ENCODE measurements around the gene INPP5F.

INPP5F gene

GRCh38 chr10:119826771-119827170 lies 100.9 kb downstream of the INPP5F start:
- Histone ChIP-seq H3K27ac (ENCODE audit: low read depth, low read length) (no peak overlapping the region), H3K9ac (ENCODE audit: low read length) (no peak overlapping the region), H3K27me3 (ENCODE audit: control insufficient read depth, insufficient read depth, low read length) (no peaks in the 10 kb centered on the region), H3K36me3 (ENCODE audit: control insufficient read depth, insufficient read depth, low read length) (peaks cover 13% of the 10 kb centered on the region), H3K4me1 (ENCODE audit: control insufficient read depth, insufficient read depth, low read length) (no peaks in the 10 kb centered on the region), H3K4me3 (ENCODE audit: low read length) (no peak overlapping the region)

GRCh38 chr10:119827430-119827829 lies 101.6 kb downstream of the INPP5F start:
- H3K9ac ChIP-seq (ENCODE audit: low read length), result no peak overlapping the region
- H3K4me3 ChIP-seq (ENCODE audit: low read length), result no peak overlapping the region
- H3K27me3 ChIP-seq (ENCODE audit: control insufficient read depth, insufficient read depth, low read length), result no peaks in the 10 kb centered on the region
- H3K36me3 ChIP-seq (ENCODE audit: control insufficient read depth, insufficient read depth, low read length), result peaks cover 13% of the 10 kb centered on the region
- H3K4me1 ChIP-seq (ENCODE audit: control insufficient read depth, insufficient read depth, low read length), result no peaks in the 10 kb centered on the region
- no peak overlapping the region for H3K27ac ChIP-seq (ENCODE audit: low read depth, low read length)

- H3K4me1 ChIP-seq (ENCODE audit: control insufficient read depth, insufficient read depth, low read length), result no peaks in the 10 kb centered on the region
- H3K4me3 ChIP-seq (ENCODE audit: low read length), result no peak overlapping the region
- H3K36me3 ChIP-seq (ENCODE audit: control insufficient read depth, insufficient read depth, low read length), result peaks cover 8% of the 10 kb centered on the region
- no peak overlapping the region for H3K9ac ChIP-seq (ENCODE audit: low read length)
- no peaks in the 10 kb centered on the region for H3K27me3 ChIP-seq (ENCODE audit: control insufficient read depth, insufficient read depth, low read length)
- H3K27ac ChIP-seq (ENCODE audit: low read depth, low read length), result no peak overlapping the region
These were observed 103.6 kb downstream of the INPP5F start for GRCh38 chr10:119829429-119829828.

- Histone ChIP-seq H3K36me3 (ENCODE audit: control insufficient read depth, insufficient read depth, low read length) (peaks cover 8% of the 10 kb centered on the region), H3K9ac (ENCODE audit: low read length) (no peak overlapping the region), H3K27ac (ENCODE audit: low read depth, low read length) (no peak overlapping the region), H3K4me1 (ENCODE audit: control insufficient read depth, insufficient read depth, low read length) (no peaks in the 10 kb centered on the region), H3K4me3 (ENCODE audit: low read length) (no peak overlapping the region), H3K27me3 (ENCODE audit: control insufficient read depth, insufficient read depth, low read length) (no peaks in the 10 kb centered on the region)
These were observed 105.0 kb downstream of the INPP5F start for GRCh38 chr10:119830851-119831250.

- H3K4me1 ChIP-seq (ENCODE audit: control insufficient read depth, insufficient read depth, low read length), result no peaks in the 10 kb centered on the region
- no peaks in the 10 kb centered on the region for H3K27me3 ChIP-seq (ENCODE audit: control insufficient read depth, insufficient read depth, low read length)
- no peak overlapping the region for H3K27ac ChIP-seq (ENCODE audit: low read depth, low read length)
- H3K36me3 ChIP-seq (ENCODE audit: control insufficient read depth, insufficient read depth, low read length), result peaks cover 8% of the 10 kb centered on the region
- no peak overlapping the region for H3K9ac ChIP-seq (ENCODE audit: low read length)
- no peak overlapping the region for H3K4me3 ChIP-seq (ENCODE audit: low read length)
These were observed 105.8 kb downstream of the INPP5F start for GRCh38 chr10:119831656-119832055.

GRCh38 chr10:119832951-119833350 lies 107.1 kb downstream of the INPP5F start:
- Histone ChIP-seq H3K4me3 (ENCODE audit: low read length) (no peak overlapping the region), H3K27ac (ENCODE audit: low read depth, low read length) (no peak overlapping the region), H3K9ac (ENCODE audit: low read length) (no peak overlapping the region), H3K36me3 (ENCODE audit: control insufficient read depth, insufficient read depth, low read length) (peaks cover 8% of the 10 kb centered on the region), H3K4me1 (ENCODE audit: control insufficient read depth, insufficient read depth, low read length) (no peaks in the 10 kb centered on the region), H3K27me3 (ENCODE audit: control insufficient read depth, insufficient read depth, low read length) (no peaks in the 10 kb centered on the region)

GRCh38 chr10:119834188-119834587 lies 108.3 kb downstream of the INPP5F start:
- peaks cover 8% of the 10 kb centered on the region for H3K36me3 ChIP-seq (ENCODE audit: control insufficient read depth, insufficient read depth, low read length)
- H3K27me3 ChIP-seq (ENCODE audit: control insufficient read depth, insufficient read depth, low read length), result no peaks in the 10 kb centered on the region
- no peak overlapping the region for H3K4me3 ChIP-seq (ENCODE audit: low read length)
- H3K27ac ChIP-seq (ENCODE audit: low read depth, low read length), result no peak overlapping the region
- H3K9ac ChIP-seq (ENCODE audit: low read length), result no peak overlapping the region
- no peaks in the 10 kb centered on the region for H3K4me1 ChIP-seq (ENCODE audit: control insufficient read depth, insufficient read depth, low read length)

- Histone ChIP-seq H3K27me3 (ENCODE audit: control insufficient read depth, insufficient read depth, low read length) (no peaks in the 10 kb centered on the region), H3K27ac (ENCODE audit: low read depth, low read length) (no peak overlapping the region), H3K36me3 (ENCODE audit: control insufficient read depth, insufficient read depth, low read length) (peaks cover 31% of the 10 kb centered on the region), H3K4me3 (ENCODE audit: low read length) (no peak overlapping the region), H3K4me1 (ENCODE audit: control insufficient read depth, insufficient read depth, low read length) (no peaks in the 10 kb centered on the region), H3K9ac (ENCODE audit: low read length) (no peak overlapping the region)
These were observed 119.8 kb downstream of the INPP5F start for GRCh38 chr10:119845656-119846055.

- Histone ChIP-seq H3K27me3 (ENCODE audit: control insufficient read depth, insufficient read depth, low read length) (no peaks in the 10 kb centered on the region), H3K4me3 (ENCODE audit: low read length) (no peak overlapping the region), H3K36me3 (ENCODE audit: control insufficient read depth, insufficient read depth, low read length) (peaks cover 16% of the 10 kb centered on the region), H3K4me1 (ENCODE audit: control insufficient read depth, insufficient read depth, low read length) (no peaks in the 10 kb centered on the region), H3K27ac (ENCODE audit: low read depth, low read length) (no peak overlapping the region), H3K9ac (ENCODE audit: low read length) (no peak overlapping the region)
These were observed 123.4 kb downstream of the INPP5F start for GRCh38 chr10:119849031-119849789.

- Histone ChIP-seq H3K36me3 (ENCODE audit: control insufficient read depth, insufficient read depth, low read length) (peaks cover 10% of the 10 kb centered on the region), H3K4me3 (ENCODE audit: low read length) (no peak overlapping the region), H3K4me1 (ENCODE audit: control insufficient read depth, insufficient read depth, low read length) (no peaks in the 10 kb centered on the region), H3K27ac (ENCODE audit: low read depth, low read length) (no peak overlapping the region), H3K9ac (ENCODE audit: low read length) (no peak overlapping the region), H3K27me3 (ENCODE audit: control insufficient read depth, insufficient read depth, low read length) (no peaks in the 10 kb centered on the region)
These were observed 124.1 kb downstream of the INPP5F start for GRCh38 chr10:119849944-119850343.

- no peaks in the 10 kb centered on the region for H3K4me1 ChIP-seq (ENCODE audit: control insufficient read depth, insufficient read depth, low read length)
- H3K4me3 ChIP-seq (ENCODE audit: low read length), result no peak overlapping the region
- no peak overlapping the region for H3K27ac ChIP-seq (ENCODE audit: low read depth, low read length)
- H3K9ac ChIP-seq (ENCODE audit: low read length), result no peak overlapping the region
- H3K36me3 ChIP-seq (ENCODE audit: control insufficient read depth, insufficient read depth, low read length), result peaks cover 3% of the 10 kb centered on the region
- no peaks in the 10 kb centered on the region for H3K27me3 ChIP-seq (ENCODE audit: control insufficient read depth, insufficient read depth, low read length)
These were observed 126.4 kb downstream of the INPP5F start for GRCh38 chr10:119852277-119852676.

- H3K27me3 ChIP-seq (ENCODE audit: control insufficient read depth, insufficient read depth, low read length), result no peaks in the 10 kb centered on the region
- no peaks in the 10 kb centered on the region for H3K4me1 ChIP-seq (ENCODE audit: control insufficient read depth, insufficient read depth, low read length)
- H3K9ac ChIP-seq (ENCODE audit: low read length), result no peak overlapping the region
- no peak overlapping the region for H3K4me3 ChIP-seq (ENCODE audit: low read length)
- H3K27ac ChIP-seq (ENCODE audit: low read depth, low read length), result no peak overlapping the region
- peaks cover 2% of the 10 kb centered on the region for H3K36me3 ChIP-seq (ENCODE audit: control insufficient read depth, insufficient read depth, low read length)
These were observed 127.0 kb downstream of the INPP5F start for GRCh38 chr10:119852822-119853221.

- Histone ChIP-seq H3K9ac (ENCODE audit: low read length) (no peak overlapping the region), H3K36me3 (ENCODE audit: control insufficient read depth, insufficient read depth, low read length) (peaks cover 2% of the 10 kb centered on the region), H3K4me3 (ENCODE audit: low read length) (no peak overlapping the region)
These were observed 127.7 kb downstream of the INPP5F start for GRCh38 chr10:119853574-119853973.

More at GRCh38 chr10:119853574-119853973, 127.7 kb downstream of the INPP5F start:
- Histone ChIP-seq H3K27ac (ENCODE audit: low read depth, low read length) (no peak overlapping the region), H3K4me1 (ENCODE audit: control insufficient read depth, insufficient read depth, low read length) (no peaks in the 10 kb centered on the region), H3K27me3 (ENCODE audit: control insufficient read depth, insufficient read depth, low read length) (no peaks in the 10 kb centered on the region)

All from rectal smooth muscle tissue (tissue), 1 donor.